ENCODE results near the gene TRAF3.

Gene TRAF3

DNA sequence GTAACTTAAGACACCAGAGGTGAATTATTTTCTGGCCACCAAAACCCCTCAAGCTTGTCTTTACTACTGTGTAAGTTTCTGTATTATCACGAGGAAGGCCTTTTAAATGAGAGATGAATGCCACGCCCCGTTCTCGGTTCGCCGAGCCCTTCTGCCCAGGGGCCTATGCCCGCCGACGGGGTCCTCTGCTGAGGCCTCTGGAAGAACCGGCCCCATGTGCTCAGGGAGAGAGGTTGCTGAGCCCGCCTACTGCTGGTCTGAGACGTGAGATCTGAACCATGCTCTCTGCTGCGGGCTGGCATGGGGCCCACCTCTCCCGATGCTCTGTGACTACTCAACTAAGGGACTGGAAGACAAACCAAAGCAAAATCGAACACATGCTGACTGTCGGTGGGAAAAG, 166.2 kb downstream of the TRAF3 start:
- no peak for DNase-seq

DNA sequence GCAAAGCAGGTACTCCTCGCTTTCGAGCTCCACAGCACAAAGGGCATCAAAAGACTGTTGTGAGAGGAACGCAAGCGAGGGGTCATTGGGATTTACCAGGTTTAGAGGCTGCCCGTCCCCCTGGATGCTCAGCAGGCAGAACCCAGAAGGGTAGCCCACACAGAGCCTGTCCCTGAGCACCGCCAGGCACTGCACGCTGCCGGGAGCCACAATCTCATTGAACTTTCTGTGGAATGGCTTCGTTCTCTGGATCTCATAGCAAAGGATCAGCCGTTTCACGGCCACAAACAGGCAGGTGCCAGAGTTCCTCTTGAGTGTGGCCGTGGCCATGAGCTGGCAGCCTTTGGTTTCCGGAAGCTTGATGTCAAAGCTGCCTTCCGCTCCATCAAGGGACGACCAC, 166.7 kb downstream of the TRAF3 start:
- no peak for DNase-seq

DNA sequence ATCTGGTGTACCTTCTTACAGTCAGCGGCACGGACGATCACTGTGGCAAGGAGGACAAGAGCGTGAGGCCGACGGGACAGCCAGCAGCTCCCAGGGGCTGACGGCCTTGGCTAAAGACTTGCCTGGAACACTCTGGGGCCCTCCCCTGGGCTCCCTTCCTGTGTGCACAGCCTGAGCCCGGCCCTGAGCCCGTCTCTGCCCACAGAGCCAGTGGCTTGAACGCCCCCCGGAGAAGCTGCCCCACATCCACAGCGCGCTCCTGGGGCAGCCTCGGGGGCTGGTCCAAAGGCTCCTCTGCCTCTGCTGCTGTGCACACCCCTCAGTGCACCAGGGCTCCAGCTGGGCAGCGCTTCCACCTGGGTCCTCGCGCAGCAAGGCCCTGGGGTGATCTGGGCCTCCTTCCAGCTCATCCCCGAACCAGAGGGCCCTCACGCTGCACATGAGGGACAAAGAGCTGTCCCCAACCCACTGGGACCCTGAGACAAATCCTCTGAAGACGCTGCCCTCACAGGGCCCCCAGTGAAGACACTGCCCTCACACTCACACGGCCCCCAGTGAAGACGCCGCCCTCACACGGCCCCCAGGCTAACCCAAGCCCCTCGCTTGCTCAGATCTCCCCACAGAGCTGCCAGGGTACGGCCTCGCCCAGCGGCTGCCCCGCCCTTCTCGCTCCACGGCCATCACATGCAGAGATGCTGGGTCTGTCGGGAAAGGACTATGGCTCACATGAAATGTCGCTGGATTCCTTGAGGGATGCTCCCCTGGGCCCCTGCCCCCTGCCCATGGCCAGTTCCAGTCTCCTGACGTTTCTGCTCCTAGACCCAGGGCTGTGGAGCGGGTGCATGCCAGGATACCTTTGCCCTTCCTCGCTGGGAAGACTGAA, 167.4 kb downstream of the TRAF3 start:
- DNase-seq = no peak

DNA sequence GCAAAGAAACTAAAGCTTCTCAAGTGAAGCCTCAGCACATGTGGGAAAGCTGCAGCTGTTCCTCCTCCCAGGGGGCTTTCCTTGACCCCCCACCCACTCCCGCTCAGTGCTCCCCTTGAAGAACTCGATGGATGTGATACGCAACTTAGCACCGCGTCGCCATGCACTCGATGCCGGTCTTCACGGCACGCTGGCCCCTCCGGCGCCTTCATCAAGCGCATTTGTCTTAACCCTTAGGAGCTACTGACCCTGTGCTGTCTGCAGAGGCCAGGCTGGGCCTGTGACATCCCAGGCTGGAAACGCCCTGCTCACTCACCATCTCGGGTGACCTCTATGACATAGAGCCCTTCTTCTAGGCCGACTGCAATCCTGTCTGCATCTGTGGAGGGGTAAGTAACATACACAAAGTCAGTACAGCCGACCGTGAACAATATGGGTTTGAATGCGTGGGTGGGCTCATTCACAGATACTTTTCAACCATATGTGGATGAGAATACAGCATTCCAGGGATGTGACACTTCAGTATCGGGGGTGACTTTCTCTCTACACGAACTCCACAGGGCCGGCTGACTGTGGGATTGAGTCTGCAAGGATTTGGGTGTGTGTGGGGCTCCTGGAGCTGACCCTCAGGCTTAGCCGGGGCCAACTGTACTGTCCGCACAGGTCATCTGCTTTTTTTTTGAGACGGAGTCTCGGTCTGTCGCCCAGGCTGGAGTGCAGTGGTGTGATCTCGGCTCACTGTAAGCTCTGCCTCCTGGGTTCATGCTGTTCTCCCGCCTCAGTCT, 168.3 kb downstream of the TRAF3 start:
- DNase-seq = no peak

DNA sequence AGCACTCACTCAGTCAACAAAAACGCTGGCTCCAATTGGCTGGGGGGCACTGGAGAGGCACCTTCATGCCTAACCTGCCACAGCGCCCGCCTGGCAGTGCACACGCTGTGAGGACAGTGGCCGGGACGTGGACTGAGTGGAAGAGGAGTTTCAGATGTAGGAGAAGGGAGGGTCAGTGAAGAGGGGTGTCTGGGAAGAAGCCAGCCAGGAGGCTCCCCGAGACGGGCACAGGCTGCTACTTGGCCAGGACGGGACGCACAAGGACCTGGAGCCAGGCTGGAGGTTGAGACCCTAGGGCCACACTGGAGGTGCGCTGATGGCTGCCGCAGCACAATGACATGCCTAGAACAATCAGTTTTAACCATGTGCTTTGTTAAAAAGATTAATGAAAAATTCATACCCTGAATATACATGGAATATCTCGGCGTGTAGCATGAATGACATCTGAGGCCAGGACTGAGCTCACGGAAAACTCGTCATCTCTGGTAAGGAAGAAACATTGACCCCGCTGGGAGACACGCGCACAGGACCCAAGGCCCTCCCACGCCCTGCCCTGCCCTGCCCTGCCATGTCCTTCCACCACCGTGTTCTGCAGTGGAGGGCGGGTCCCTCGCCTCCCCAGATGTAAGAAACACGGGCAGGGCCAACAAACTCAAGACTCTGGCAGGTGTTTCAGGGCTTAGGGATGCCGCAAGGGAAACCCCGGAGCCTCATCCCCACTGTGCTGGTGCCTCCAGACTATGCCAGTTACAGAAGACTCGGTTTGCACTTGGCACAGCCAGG, 170.3 kb downstream of the TRAF3 start:
- DNase-seq = no peak

DNA sequence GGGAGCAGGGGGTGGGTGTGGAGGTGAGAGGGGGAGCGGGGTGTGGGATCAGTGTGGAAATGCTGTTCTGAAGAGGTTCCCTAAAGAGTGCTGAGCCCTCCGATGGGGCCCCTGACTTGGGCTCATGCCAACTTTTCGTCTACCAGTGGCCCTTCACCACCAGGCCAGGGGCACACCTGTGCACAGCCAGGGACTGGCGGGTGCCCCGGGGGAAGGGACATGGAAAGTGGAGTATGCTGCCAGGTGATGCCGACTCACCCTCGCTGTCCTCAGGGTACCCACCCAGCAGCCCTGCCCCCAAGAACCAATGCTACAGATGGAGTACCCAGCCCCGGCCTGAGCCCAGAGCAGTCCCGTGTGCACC, 171.4 kb downstream of the TRAF3 start:
- peak; percentile 11 for DNase-seq

DNA sequence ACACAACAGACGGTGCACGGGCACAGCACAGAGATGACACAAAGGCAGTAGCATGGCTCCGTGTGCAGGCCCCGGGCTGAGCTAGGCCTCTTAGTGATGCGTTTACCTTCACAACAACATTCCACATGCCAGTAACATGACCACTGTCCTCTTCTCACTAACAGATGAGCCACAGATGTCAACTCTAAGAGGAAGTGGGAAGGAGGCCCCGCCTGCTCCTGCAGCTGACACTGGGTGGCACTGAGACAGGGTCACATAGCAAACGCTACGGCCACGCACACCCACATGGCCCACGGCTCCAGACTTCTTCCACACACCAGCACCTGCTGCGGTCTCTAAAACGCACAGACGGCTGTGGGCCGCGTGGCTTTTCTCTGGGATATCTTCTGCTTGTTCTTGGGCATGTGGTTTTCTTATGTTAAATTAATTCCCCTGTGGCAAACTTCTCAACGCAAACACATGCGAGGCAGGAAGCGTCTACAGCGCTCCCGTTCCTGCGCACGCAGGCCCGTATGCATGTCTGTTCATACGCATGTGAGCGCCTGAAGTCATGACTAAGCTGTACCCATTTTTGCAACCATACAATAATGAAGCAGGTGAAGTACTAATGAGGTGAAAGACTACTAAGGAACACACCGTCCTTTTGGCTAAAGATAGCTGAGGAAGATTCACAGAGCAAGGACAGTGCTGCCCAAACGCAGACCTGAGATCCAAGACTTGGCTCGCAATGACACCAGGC, 172.0 kb downstream of the TRAF3 start:
- peak; percentile 42 for DNase-seq

DNA sequence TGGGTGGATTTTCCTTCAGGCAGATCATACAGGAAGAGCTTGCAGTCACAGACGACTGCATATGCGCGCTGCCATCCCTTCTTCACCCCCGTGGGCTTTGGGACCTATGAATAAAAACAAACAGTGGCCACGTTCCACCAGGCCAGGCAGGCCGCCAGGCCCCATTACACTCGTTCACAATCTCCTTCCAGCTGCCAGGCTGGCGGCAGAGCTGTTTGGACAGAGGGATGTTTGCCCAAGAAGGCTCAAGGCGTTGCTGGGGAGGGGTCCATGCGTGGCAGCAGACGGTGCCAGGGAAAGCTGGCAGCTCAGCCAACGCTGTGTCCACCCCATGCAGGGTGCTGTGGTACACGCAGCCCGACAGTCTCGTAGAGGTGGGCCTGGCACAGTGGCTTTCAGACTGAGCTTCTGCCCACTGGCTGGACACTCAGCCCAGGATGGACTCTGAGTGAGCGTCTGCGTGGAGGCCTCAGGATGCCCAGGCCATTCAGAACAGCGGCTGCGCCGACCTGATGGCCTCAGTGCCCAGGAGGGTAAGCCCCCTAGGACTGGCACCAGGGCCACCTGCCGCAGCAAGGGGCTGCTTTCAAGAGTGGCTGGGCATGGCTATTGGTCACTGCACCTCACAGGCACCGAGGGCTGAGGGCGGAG, 172.7 kb downstream of the TRAF3 start:
- no peak for DNase-seq

DNA sequence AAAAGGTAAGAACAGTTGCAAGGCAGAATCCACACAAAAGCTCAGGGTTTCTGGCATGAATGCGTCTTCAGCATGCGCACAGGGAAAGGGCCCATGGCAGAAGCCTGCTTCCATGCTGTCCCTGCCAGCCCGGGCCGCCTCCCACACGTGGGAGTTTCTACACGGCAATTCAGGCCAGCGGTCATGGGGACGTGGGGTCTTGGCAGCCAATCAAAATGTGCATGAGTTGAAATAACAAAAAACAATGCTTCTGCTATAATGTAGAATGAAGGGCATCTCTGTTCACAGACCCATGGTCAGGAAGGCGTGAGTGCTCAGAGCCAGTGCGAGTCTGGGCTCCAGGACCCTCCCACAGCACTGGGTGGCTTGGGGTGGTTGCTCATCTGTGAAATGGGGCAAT, 173.8 kb downstream of the TRAF3 start:
- DNase-seq = no peak

DNA sequence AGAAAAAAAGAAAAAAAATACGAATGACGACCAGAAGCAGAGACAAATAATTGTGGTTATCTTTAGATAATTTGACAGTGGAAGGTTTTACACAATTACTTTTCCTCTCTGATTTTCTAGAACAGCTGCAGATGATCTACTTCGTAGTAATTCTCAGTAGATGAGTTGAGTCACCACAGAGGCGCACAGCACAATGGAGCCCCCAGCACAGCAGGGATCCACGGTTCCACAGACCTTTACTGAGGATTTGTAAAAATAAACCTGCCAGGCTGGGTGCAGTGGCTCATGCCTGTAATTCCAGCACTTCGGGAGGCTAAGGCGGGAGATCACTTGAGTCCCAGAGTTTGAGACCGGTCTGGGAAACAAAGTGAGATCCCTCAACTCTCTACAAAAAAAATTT, 174.6 kb downstream of the TRAF3 start:
- DNase-seq = no peak

DNA sequence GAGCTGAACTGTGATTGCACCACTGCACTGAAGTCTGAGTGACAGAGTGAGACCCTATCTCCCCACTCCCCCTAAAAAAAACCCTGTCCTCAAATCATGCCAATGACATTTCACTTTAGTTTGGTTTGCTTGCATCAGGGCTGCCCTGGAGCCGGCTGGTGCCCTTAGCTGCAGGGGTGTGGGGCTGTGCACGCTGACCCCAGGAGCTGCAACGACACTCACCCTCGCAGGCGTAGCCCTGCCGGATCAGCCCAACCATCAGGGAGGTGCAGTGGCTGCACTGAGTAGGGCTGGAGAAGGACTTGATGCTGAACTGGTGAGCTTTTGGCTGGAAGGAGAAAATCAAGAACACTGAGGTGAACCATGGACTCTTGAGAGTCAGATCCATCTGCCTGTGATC, 175.0 kb downstream of the TRAF3 start:
- no peak for DNase-seq

DNA sequence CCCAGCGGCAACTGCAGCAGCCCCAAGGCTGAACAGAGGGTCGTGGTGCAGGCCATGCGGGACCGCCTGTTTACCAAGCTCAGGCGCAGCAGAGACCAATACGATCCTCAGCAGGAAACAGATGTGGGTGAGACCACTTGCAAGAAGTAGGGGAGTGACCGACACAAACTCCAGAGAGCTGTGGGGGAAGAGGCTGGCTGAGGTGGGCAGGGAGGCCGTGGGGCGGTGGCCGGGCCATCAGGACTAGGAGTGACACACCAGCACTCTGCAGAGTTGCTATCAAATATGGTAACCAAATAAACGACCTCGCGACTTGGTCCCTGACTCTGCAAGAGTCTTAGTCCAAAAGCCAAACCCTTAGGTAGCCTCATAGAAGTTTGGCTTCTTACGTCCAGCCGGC, 175.9 kb downstream of the TRAF3 start:
- DNase-seq = no peak

DNA sequence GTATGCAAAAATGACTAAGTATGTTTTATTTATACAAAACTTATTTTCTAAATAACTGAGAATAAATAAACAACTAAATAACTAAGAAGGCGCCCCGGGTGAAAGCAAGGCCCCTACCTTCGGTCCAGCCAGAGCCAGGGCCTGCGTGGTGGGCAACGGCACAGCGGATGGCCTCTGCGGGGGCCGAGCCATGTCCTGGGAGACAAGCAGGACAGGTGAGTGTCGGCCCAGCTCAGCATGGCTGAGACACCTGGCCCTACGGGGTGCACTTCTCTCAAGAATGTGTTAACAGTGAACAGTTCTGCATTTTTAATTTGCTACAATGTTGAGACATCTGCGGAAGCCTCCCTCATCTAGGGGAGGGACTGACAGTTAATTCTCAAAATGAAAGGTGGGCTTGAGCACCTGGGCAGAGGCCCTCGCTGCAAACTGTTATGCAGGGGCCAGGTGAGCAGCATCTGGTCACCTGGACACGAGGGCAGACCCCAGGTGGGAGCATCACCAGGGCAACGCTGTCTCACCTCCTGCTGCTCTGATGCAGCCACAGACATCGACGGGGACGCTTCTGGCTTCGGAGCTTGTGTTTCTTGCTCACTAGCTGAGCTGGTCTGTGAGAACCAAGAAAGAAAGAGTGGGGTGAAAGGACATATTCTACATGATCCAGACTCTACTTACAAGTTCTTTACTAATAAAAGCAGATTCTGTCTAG, 177.0 kb downstream of the TRAF3 start:
- no peak for DNase-seq

DNA sequence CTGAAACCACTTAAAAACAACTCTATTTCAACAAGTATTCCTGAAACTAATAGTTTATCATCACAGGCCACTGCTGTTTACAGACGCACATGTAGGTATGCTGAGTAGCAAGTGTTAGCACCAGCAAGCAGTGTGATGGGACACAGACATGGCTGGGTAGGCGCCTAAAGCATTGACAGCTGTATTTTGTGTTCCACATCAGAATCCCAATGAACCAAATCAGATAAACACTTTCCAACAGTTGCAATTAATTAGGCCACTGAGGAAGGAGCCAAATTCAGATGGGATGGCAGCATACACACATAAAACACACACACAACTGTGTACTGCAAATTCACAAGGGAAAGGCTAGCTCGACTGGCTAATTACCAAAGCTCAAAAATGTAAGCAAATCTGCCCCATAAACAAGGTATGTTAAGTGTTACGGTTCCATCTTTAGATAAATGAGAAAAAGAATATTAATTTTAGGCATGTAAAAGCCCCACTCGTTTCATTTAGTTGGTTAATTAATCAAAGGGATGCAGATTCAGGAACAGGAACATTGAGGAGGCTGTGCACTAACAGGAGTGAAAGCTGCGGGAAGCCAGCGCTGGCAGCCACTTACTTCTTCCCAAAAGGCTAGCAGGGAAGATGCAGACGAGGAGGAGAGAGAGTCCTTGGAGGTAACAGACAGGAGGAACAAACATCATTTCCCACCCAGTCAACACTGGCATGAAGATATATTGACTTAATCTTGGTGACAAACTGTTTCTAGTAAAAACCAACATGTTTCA, 178.6 kb downstream of the TRAF3 start:
- DNase-seq = no peak

DNA sequence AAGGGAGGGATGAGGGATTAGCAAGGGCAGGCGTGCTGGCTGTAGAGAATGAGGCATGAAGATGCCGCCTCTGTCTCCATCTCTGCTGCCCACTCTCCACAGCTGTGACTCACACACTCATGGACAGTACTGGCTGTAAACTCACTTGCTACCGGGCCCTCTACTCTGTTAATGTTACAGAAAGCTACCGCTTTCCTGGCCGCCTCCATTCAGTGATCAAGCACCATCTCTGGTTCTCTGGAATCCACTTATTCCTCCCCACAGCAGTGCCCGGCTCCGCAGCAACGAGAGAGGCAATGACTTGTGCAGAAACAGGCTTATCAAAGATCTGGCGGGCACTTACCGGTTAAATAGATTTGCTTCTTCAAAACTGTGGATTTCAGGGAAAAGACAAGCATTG, 180.0 kb downstream of the TRAF3 start:
- no peak for DNase-seq

DNA sequence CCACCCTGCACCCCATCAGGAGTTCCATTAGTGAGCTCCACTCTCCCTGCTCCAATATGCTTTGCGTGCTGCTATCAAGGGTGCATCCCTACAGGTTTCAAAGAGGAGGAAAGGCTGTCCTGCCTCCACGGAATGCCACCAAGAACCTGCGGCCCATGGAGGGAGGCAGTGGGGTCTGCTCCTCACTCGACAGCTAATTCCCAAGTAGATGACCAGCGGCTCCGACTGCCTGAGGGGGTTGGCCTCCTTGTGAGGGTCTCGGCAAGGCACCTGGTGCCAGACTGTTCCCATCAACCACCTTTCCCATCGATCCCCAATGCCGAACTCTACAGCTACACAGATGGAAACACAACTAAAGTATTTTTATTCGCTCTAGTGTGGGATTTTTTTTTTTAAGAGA, 181.2 kb downstream of the TRAF3 start:
- DNase-seq = no peak

Data from stimulated activated CD4-positive, alpha-beta T cell treated with anti-CD3 and anti-CD28 coated beads, Interleukin-15, amount 100 ng/mL, for 24 hours (primary cell).